Measurements from ENCODE around the gene NKX1-1. TPM values are rescaled to one million over a fixed set of nuclear protein-coding genes. Genes with fewer than 3 reads are reported as not detected.

The NKX1-1 gene
- total and polyA plus RNA-seq, 9 of the 15 experiments (the other 6 are each of a cell fraction or from before 2014, with no cell fraction given) = not detected

GRCh38 chr4:1405254-1405635, 997 bp downstream of the NKX1-1 start:
- TF ChIP-seq SMAD4 (CRISPR knock-in tag; conservative IDR thresholded peaks at IDR 0.05) (no peak), GTF2F1 (IDR thresholded peaks at IDR 0.05; ENCODE audit: low read depth, low read length) (no peak), FOXK1 (CRISPR knock-in tag; IDR thresholded peaks at IDR 0.05; ENCODE audit: borderline replicate concordance) (no peak), ZNF311 (CRISPR knock-in tag; IDR thresholded peaks at IDR 0.05) (no peak), PML (IDR thresholded peaks at IDR 0.05; ENCODE audit: low read length) (no peak), TEAD1 (CRISPR knock-in tag; IDR thresholded peaks at IDR 0.05) (no peak), BRD9 (IDR thresholded peaks at IDR 0.05; ENCODE audit: low read depth, partially characterized antibody) (no peak), NR1H2 (CRISPR knock-in tag; IDR thresholded peaks at IDR 0.05) (no peak), POLR3G (IDR thresholded peaks at IDR 0.05; ENCODE audit: extremely low read depth, insufficient read length, insufficient replicate concordance) (no peak), POLR2AphosphoS5 (IDR thresholded peaks at IDR 0.05; ENCODE audit: control insufficient read depth, insufficient read depth, low read depth, low read length) (no peak), MAFF (IDR thresholded peaks at IDR 0.05; ENCODE audit: low read length) (no peak), PRPF4 (IDR thresholded peaks at IDR 0.05; ENCODE audit: insufficient read depth, low read depth, low read length, poor library complexity, severe bottlenecking) (no peak), CREB3 (tag; conservative IDR thresholded peaks at IDR 0.05; ENCODE audit: low read depth) (no peak), ZNF551 (CRISPR knock-in tag; IDR thresholded peaks at IDR 0.05) (no peak), E2F6 (IDR thresholded peaks at IDR 0.05; ENCODE audit: borderline replicate concordance in 1 of 2, extremely low read depth in 1 of 2, insufficient read depth in 1 of 2, insufficient read length in 1 of 2, low read depth in 1 of 2, low read length in 1 of 2, poor library complexity in 1 of 2, severe bottlenecking in 1 of 2) (no peak), SLC30A9 (CRISPR knock-in tag; IDR thresholded peaks at IDR 0.05) (no peak), SOX6 (IDR thresholded peaks at IDR 0.05) (no peak), XRCC3 (IDR thresholded peaks at IDR 0.05) (no peak)
- 69% methylated on average over 19 of the region's 26 CpGs for WGBS (ENCODE audit: insufficient coverage, low coverage, missing lambda C conversion rate)
- FAIRE-seq = no peak
- no peaks in the 10 kb centered on the region for H4K20me1 ChIP-seq (replicated peaks; ENCODE audit: control insufficient read depth, insufficient read depth, low read length)
- peaks cover 0 to 32% of the 10 kb centered on the region in 2 experiments; a peak in 2 of 5 replicates for H3K4me1 ChIP-seq (replicated peaks in 1 of 2; ENCODE audit: control insufficient read depth in 2 of 2, insufficient read depth in 2 of 2, low read length in 2 of 2)
- H3K36me3 ChIP-seq (ENCODE audit: control insufficient read depth, insufficient read depth, low read length) = no peaks in the 10 kb centered on the region
- H2AFZ ChIP-seq (ENCODE audit: low read depth, low read length) = no peak overlapping the region
- BruUV-seq (replicated peaks) = no TSS peak
- H3K9ac ChIP-seq (ENCODE audit: insufficient read depth in 1 of 2, low read depth in 2 of 2, low read length in 2 of 2) = no peak overlapping the region
- no peak for ATAC-seq
- no peaks in the 10 kb centered on the region for H3K79me2 ChIP-seq (ENCODE audit: control insufficient read depth, insufficient read depth, low read length)
- no peak for DNase-seq (ENCODE audit: extremely low read depth in 1 of 4, low spot score in 3 of 4)
- no peak overlapping the region for H3K27ac ChIP-seq (ENCODE audit: extremely low read depth, low read depth, low read length)
- H3K9me1 ChIP-seq (ENCODE audit: control insufficient read depth, insufficient read depth, low read length) = no peaks in the 10 kb centered on the region
- intact Hi-C loops (cut with micrococcal nuclease) = no loop called here
- H3K27me3 ChIP-seq (ENCODE audit: control insufficient read depth in 2 of 2, insufficient read depth in 2 of 2, low read length in 2 of 2) = peaks cover 2 to 26% of the 10 kb centered on the region in 2 experiments; a peak in 2 of 5 replicates
- H3K9me3 ChIP-seq (replicated peaks; ENCODE audit: control insufficient read depth, insufficient read depth, low read depth, low read length) = no peaks in the 10 kb centered on the region; the same call in 1 of the 2 replicates
- H3K4me3 ChIP-seq = no peak overlapping the region
- POLR2A ChIA-PET = no interaction called here
- in situ Hi-C loops (cut with MboI) = no loop called here
- CTCF ChIA-PET (ENCODE audit: low intra/inter-chr PET ratio) = no interaction called here
- H3K4me2 ChIP-seq (ENCODE audit: insufficient read depth, low read length) = no peak overlapping the region

Measured in K562 (cell line).